ENCODE results near the gene FRMD3. TPM values are rescaled to one million over a fixed set of nuclear protein-coding genes. Genes with fewer than 3 reads are reported as not detected.

FRMD3 gene
- 0.34 and 0.51 TPM in 2 replicates for total RNA-seq

DNA sequence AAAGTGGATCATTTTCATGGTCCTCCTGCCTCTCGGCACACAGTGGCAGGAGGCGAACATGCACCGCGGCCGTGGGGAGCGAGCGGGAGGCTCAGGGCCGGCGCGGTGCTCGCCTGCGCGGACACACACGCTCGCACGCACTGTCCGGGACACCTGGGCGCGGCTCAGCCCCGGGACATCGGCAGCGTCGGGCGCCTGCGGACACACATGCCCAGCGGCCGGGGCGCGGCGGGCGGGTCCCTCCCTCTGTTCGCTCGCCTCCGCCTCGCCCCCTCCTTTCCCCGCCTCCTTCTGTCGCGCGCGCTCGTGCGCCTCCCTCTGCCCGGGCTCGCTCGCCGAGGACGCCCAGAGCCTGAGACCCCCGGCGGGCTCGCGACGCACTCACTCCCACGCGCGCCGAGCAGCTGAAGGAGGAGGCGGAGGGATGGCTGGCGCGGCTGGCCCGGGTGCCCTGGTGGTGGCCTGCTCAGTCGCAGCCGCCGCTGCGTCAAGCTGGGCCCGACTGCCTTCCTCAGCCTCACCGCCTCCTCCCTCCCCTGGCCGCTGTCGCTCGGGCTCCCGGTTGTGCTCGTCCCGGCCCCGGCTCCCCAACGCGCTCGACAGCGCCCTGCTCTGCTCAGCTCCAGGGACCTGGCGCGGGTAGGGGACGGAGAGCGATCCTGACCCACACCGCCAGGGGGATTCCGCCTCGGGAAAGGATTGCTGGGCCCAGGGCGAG lies at the start of gene FRMD3:
Gene FRMD3 (minus strand): TSS at position 230 of the 718 bp plus-strand sequence. CDS start 170 bp downstream, at position 60.
- H3K4me3 Mint-ChIP-seq (ENCODE audit: low read depth), result peak within 1 kb of the TSS; percentile 8
- peaks cover 1% of the 10 kb centered on the region for H3K4me1 Mint-ChIP-seq (ENCODE audit: low read depth)
- no peak within 1 kb of the TSS for H3K27ac Mint-ChIP-seq
- H3K9me3 Mint-ChIP-seq, result no peaks in the 10 kb centered on the region
- intact Hi-C loops (cut with micrococcal nuclease), result no loop called here
- H3K36me3 Mint-ChIP-seq (ENCODE audit: low read depth), result no peaks in the 10 kb centered on the region
- no peak for DNase-seq (ENCODE audit: low spot score)
- H3K27me3 Mint-ChIP-seq (ENCODE audit: low read depth), result peaks cover 49% of the 10 kb centered on the region

DNA sequence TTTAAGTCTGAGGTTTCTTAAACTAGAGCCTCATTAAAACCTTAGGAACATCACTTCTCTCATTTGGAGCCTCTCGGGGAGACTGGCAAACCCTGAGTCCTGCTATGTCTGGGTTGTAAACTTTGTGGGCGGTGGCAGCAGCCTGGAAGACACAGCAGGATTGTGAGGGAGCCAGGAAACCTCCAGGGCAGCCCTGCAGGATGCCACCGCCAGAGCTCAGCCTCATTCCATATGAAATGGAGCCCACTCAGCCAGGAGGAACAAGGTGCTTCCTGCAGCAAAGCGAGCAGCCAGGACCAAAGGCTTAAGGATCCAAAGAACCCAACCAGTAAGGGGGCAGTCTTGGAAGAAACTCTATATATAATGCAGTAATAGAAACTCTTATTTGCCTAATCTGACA lies 46.8 kb upstream of the FRMD3 start:
- Mint-ChIP-seq H3K36me3 (ENCODE audit: low read depth) (no peaks in the 10 kb centered on the region), H3K4me1 (ENCODE audit: low read depth) (no peaks in the 10 kb centered on the region), H3K4me3 (ENCODE audit: low read depth) (no peak overlapping the region), H3K27me3 (ENCODE audit: low read depth) (no peaks in the 10 kb centered on the region), H3K9me3 (no peaks in the 10 kb centered on the region), H3K27ac (no peak overlapping the region)
- intact Hi-C loops (cut with micrococcal nuclease), result no loop called here
- DNase-seq (ENCODE audit: low spot score), result no peak

- Mint-ChIP-seq H3K36me3 (ENCODE audit: low read depth) (no peaks in the 10 kb centered on the region), H3K4me1 (ENCODE audit: low read depth) (no peaks in the 10 kb centered on the region), H3K27me3 (ENCODE audit: low read depth) (no peaks in the 10 kb centered on the region), H3K9me3 (no peaks in the 10 kb centered on the region), H3K27ac (no peak overlapping the region), H3K4me3 (ENCODE audit: low read depth) (no peak overlapping the region)
- intact Hi-C loops (cut with micrococcal nuclease), result no loop called here
- DNase-seq (ENCODE audit: low spot score), result no peak
Measured at GRCh38 chr9:83583151-83584014, 45.2 kb upstream of the FRMD3 start.

- no peak for DNase-seq (ENCODE audit: low spot score)
- Mint-ChIP-seq H3K36me3 (ENCODE audit: low read depth) (no peaks in the 10 kb centered on the region), H3K27me3 (ENCODE audit: low read depth) (peaks cover 3% of the 10 kb centered on the region), H3K4me3 (ENCODE audit: low read depth) (no peak overlapping the region), H3K27ac (no peak overlapping the region), H3K4me1 (ENCODE audit: low read depth) (no peaks in the 10 kb centered on the region), H3K9me3 (no peaks in the 10 kb centered on the region)
- intact Hi-C loops (cut with micrococcal nuclease), result no loop called here
Measured at GRCh38 chr9:83582029-83582428, 43.8 kb upstream of the FRMD3 start.

DNA sequence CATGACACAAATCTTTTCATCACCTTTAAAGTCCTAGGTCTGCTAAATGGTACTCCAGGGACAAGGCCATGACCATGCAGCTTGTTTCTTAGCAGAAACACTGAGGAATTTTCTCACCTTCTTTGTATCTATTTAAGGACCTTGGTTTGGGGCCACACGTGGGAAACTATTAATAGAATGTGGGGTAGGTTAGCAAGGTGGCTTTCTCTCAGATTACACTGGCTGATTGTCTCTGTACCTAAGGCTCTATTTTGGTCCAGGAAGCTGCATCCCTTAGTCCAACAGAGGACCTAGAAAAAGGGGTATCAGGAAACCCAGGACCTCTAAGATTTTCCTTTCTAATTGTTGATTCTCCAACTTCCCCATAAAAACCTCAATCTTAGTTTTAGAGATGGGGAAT lies 36.3 kb upstream of the FRMD3 start:
- H3K4me1 Mint-ChIP-seq (ENCODE audit: low read depth), result no peaks in the 10 kb centered on the region
- H3K9me3 Mint-ChIP-seq, result no peaks in the 10 kb centered on the region
- no peak for DNase-seq (ENCODE audit: low spot score)
- peaks cover 3% of the 10 kb centered on the region for H3K27me3 Mint-ChIP-seq (ENCODE audit: low read depth)
- no peak overlapping the region for H3K27ac Mint-ChIP-seq
- no peaks in the 10 kb centered on the region for H3K36me3 Mint-ChIP-seq (ENCODE audit: low read depth)
- intact Hi-C loops (cut with micrococcal nuclease), result no loop called here
- no peak overlapping the region for H3K4me3 Mint-ChIP-seq (ENCODE audit: low read depth)

DNA sequence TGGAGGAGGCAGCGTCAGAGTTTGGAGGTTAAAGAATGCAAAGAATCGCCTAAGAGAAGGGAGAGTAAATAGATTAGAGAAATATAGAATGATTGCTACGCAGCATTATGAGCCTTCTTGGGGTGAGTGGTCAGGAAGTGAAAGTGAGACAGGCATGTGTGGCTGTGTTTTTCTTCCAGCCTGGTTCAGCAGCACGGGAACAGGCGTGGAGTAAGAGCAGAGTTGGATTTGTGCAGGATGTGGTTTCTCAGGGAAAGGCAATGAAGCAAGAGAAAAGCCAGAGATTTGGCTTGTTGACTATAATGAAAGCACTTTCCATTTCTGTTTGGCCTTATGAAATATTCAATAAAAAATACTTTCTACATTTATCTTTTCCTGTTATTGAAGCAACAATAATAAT lies 34.3 kb upstream of the FRMD3 start:
- intact Hi-C loops (cut with micrococcal nuclease), result no loop called here
- H3K9me3 Mint-ChIP-seq, result no peaks in the 10 kb centered on the region
- no peak for DNase-seq (ENCODE audit: low spot score)
- no peaks in the 10 kb centered on the region for H3K36me3 Mint-ChIP-seq (ENCODE audit: low read depth)
- no peak overlapping the region for H3K4me3 Mint-ChIP-seq (ENCODE audit: low read depth)
- H3K27me3 Mint-ChIP-seq (ENCODE audit: low read depth), result peaks cover 2% of the 10 kb centered on the region
- no peaks in the 10 kb centered on the region for H3K4me1 Mint-ChIP-seq (ENCODE audit: low read depth)
- H3K27ac Mint-ChIP-seq, result no peak overlapping the region

GRCh38 chr9:83570359-83570758 lies 32.2 kb upstream of the FRMD3 start:
- Mint-ChIP-seq H3K27me3 (ENCODE audit: low read depth) (no peaks in the 10 kb centered on the region), H3K4me3 (ENCODE audit: low read depth) (no peak overlapping the region), H3K4me1 (ENCODE audit: low read depth) (no peaks in the 10 kb centered on the region), H3K27ac (no peak overlapping the region), H3K36me3 (ENCODE audit: low read depth) (no peaks in the 10 kb centered on the region), H3K9me3 (no peaks in the 10 kb centered on the region)
- intact Hi-C loops (cut with micrococcal nuclease), result no loop called here
- no peak for DNase-seq (ENCODE audit: low spot score)

DNA sequence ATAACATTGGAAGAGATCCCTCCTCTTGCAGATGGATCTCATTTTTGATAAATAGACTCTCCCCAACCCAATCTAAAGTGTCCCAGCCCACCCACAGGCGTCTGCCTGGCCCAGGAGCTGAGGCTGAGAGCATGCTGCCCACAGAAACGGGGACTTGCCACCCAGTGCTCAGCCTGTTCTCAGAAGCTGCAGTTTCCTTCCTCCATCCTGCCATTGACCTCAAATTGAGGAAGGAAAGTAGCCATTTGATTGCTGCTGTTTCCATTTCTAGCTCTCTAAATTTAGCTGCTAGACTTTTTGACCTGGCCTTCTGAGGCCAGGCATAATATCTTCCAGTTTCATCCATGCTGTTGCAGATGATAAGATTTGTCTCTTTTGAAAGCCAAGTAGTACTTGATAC lies 31.1 kb upstream of the FRMD3 start:
- Mint-ChIP-seq H3K4me3 (ENCODE audit: low read depth) (no peak overlapping the region), H3K27me3 (ENCODE audit: low read depth) (no peaks in the 10 kb centered on the region), H3K36me3 (ENCODE audit: low read depth) (no peaks in the 10 kb centered on the region), H3K4me1 (ENCODE audit: low read depth) (no peaks in the 10 kb centered on the region), H3K9me3 (no peaks in the 10 kb centered on the region), H3K27ac (no peak overlapping the region)
- intact Hi-C loops (cut with micrococcal nuclease), result no loop called here
- DNase-seq (ENCODE audit: low spot score), result no peak

DNA sequence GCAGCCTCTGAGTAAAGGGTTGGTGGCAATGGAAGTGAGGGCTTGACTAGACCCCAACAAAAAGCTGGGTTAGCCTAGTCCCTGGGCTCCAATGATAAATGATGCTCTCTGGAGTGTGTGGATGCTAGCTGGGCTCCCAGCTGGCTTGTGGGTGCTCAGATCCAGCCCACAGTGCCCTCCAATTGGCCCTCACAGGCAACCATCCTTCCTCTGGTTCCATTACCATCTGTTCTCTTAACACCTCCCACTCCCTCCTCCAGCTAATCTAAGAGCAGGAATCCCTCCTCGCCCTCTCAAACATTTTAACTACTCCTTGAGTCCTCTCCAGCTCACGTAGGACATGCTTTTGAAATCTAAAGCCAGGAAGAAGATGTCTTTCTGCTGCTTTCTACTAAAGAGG lies 25.2 kb upstream of the FRMD3 start:
- intact Hi-C loops (cut with micrococcal nuclease), result no loop called here
- H3K27ac Mint-ChIP-seq, result no peak overlapping the region
- no peaks in the 10 kb centered on the region for H3K4me1 Mint-ChIP-seq (ENCODE audit: low read depth)
- H3K27me3 Mint-ChIP-seq (ENCODE audit: low read depth), result no peaks in the 10 kb centered on the region
- no peaks in the 10 kb centered on the region for H3K9me3 Mint-ChIP-seq
- DNase-seq (ENCODE audit: low spot score), result no peak
- no peak overlapping the region for H3K4me3 Mint-ChIP-seq (ENCODE audit: low read depth)
- H3K36me3 Mint-ChIP-seq (ENCODE audit: low read depth), result no peaks in the 10 kb centered on the region

GRCh38 chr9:83560169-83560826 lies 22.1 kb upstream of the FRMD3 start:
- no peak for DNase-seq (ENCODE audit: low spot score)
- Mint-ChIP-seq H3K27ac (no peak overlapping the region), H3K27me3 (ENCODE audit: low read depth) (no peaks in the 10 kb centered on the region), H3K4me1 (ENCODE audit: low read depth) (no peaks in the 10 kb centered on the region), H3K4me3 (ENCODE audit: low read depth) (no peak overlapping the region), H3K36me3 (ENCODE audit: low read depth) (no peaks in the 10 kb centered on the region), H3K9me3 (no peaks in the 10 kb centered on the region)
- intact Hi-C loops (cut with micrococcal nuclease), result no loop called here

GRCh38 chr9:83557771-83558170 lies 19.6 kb upstream of the FRMD3 start:
- Mint-ChIP-seq H3K4me1 (ENCODE audit: low read depth) (no peaks in the 10 kb centered on the region), H3K36me3 (ENCODE audit: low read depth) (no peaks in the 10 kb centered on the region), H3K9me3 (no peaks in the 10 kb centered on the region), H3K4me3 (ENCODE audit: low read depth) (no peak overlapping the region), H3K27ac (no peak overlapping the region), H3K27me3 (ENCODE audit: low read depth) (no peaks in the 10 kb centered on the region)
- no peak for DNase-seq (ENCODE audit: low spot score)
- intact Hi-C loops (cut with micrococcal nuclease), result no loop called here

DNA sequence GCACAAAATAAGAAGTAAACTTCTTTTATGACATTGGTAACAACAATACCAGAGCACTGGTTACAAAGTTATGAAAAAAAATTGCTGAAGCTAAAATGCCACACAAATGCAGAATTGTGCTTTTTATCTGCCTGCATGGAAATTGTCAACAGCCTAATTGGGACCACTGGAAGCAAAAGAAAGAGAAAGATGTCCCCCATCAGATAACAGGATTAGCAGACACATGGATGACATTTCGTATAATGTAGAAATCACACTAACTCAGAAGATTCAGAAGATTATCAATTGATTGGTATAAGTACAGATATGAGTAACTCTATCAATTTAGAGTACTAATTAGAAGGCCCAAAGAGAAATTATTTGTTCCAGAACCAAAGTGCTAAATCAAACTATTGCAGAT lies 19.1 kb upstream of the FRMD3 start:
- Mint-ChIP-seq H3K4me3 (ENCODE audit: low read depth) (no peak overlapping the region), H3K36me3 (ENCODE audit: low read depth) (no peaks in the 10 kb centered on the region), H3K27me3 (ENCODE audit: low read depth) (no peaks in the 10 kb centered on the region), H3K27ac (no peak overlapping the region), H3K9me3 (no peaks in the 10 kb centered on the region), H3K4me1 (ENCODE audit: low read depth) (no peaks in the 10 kb centered on the region)
- no peak for DNase-seq (ENCODE audit: low spot score)
- intact Hi-C loops (cut with micrococcal nuclease), result no loop called here

GRCh38 chr9:83554278-83554677 lies 16.1 kb upstream of the FRMD3 start:
- Mint-ChIP-seq H3K36me3 (ENCODE audit: low read depth) (no peaks in the 10 kb centered on the region), H3K4me1 (ENCODE audit: low read depth) (no peaks in the 10 kb centered on the region), H3K4me3 (ENCODE audit: low read depth) (no peak overlapping the region), H3K27ac (no peak overlapping the region), H3K27me3 (ENCODE audit: low read depth) (peaks cover 6% of the 10 kb centered on the region), H3K9me3 (no peaks in the 10 kb centered on the region)
- no peak for DNase-seq (ENCODE audit: low spot score)
- intact Hi-C loops (cut with micrococcal nuclease), result no loop called here

Data from activated T-helper 2 cell treated with anti-CD3 and anti-CD28 coated beads, Interferon-gamma antibody, Interleukin-2, Interleukin-4, amounts not matched to agents 10 μg/mL and 5 μg/mL and 100 μg/mL, durations not matched to agents 14 hours and 24 hours and 36 hours (primary cell).